HG03280 (cell line): ENCODE measurements around the gene NETO1.

Experiments used
- ATAC-seq: cut with Tn5 transposase; IDR thresholded peaks from one replicate; pipeline ENCODE4 v1.9.1; 2021; ENCODE audit warnings: mild to moderate bottlenecking, moderate library complexity; ENCODE audit not compliant: unreplicated experiment

The NETO1 gene

GRCh38 chr18:72738136-72738535 is 129.7 kb downstream of the NETO1 start:
- ATAC-seq: no peak

DNA sequence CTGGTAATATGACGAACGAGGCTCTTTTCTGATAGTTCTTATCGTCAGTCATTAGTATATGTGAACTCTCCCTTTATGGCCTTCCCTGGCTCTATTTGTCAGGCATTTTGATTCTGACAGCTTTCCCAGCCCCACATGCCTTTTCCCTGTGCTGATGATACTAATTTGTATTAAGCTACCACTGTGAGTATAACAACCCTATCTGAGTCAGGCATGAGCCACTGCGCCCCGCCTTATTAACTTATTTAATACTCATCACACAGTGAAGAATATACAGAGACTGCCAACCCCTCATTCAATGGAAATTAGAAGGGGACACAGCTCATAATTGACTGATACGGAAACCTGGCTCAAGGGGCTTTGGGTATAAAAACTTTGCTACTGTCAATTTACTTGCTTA is 140.0 kb downstream of the NETO1 start:
- ATAC-seq: no peak

GRCh38 chr18:72727038-72727655 is 140.6 kb downstream of the NETO1 start:
- no peak for ATAC-seq

DNA sequence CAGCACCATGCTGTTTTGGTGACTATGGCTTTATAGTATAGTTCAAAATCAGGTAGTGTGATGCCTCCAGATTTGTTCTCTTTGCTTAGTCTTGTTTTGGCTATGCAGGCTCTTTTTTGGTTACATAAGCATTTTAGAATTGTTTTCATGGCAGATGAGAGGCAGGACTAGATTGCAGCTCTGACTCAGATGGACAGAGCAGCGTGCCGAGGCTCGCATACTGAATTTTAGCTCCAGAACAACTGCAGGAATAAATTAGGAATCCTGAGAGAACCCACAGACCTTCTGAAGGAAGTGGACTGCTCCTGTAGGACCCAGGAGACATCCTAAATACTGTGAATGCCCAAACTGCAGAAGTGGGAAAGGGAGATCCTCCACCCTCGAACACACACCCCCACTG is 141.6 kb downstream of the NETO1 start:
- ATAC-seq: no peak

DNA sequence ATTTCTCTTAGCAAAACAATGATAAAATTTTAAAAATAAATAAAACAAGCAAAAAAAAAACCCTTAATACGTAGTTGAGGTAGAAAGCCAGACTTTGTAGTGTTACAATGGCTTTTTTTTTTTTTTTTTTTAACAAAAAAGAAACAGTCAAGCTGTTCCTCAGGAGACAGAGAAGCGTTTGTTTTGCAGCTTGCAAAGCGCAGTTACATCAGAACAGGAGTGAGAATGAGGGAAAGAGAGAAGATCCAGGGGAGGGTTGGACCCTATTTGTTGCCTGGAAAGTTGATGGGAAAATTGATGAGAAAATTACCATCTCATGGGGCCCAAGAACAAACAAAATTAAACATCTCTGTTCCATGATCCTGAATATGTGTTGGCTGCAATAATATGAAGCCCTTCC is 146.5 kb downstream of the NETO1 start:
- ATAC-seq: no peak

- ATAC-seq: no peak
Measured at GRCh38 chr18:72720116-72720515, 147.7 kb downstream of the NETO1 start.

- no peak for ATAC-seq
Measured at GRCh38 chr18:72704202-72704601, 163.6 kb downstream of the NETO1 start.

GRCh38 chr18:72700961-72701710 is 166.7 kb downstream of the NETO1 start:
- ATAC-seq: no peak

GRCh38 chr18:72697706-72698105 is 170.1 kb downstream of the NETO1 start:
- no peak for ATAC-seq

GRCh38 chr18:72692595-72692994 is 175.2 kb downstream of the NETO1 start:
- ATAC-seq: no peak
